Endodermal cell (in vitro differentiated cells): ENCODE measurements around the gene EFCAB6. TPM values are rescaled to one million over a fixed set of nuclear protein-coding genes. Genes with fewer than 3 reads are reported as not detected.

ENCODE experiments used
- DNase-seq: peaks from one replicate; pipeline ENCODE4 v3.0.0-alpha.2; 2017
- H3K27ac ChIP-seq: 2 replicates; pipeline ENCODE4 v1.5.1; 2013; ENCODE audit warnings: mild to moderate bottlenecking, low read depth, low read length, moderate library complexity
- H3K27me3 ChIP-seq: 2 replicates; pipeline ENCODE4 v1.6.1; 2013; ENCODE audit warnings: mild to moderate bottlenecking, low read length, moderate library complexity; ENCODE audit not compliant: insufficient read depth, control insufficient read depth, poor library complexity, severe bottlenecking
- H3K36me3 ChIP-seq: 2 replicates; pipeline ENCODE4 v1.7.0; 2013; ENCODE audit warnings: mild to moderate bottlenecking, low read length, moderate library complexity; ENCODE audit not compliant: control insufficient read depth, insufficient read depth
- H3K4me1 ChIP-seq: one replicate; pipeline ENCODE4 v1.7.0; 2013; ENCODE audit warnings: low read length; ENCODE audit not compliant: control insufficient read depth, insufficient read depth
- H3K4me3 ChIP-seq: 2 replicates; pipeline ENCODE4 v1.5.1; 2013; ENCODE audit warnings: mild to moderate bottlenecking, low read length, moderate library complexity
- H3K9ac ChIP-seq: 2 replicates; pipeline ENCODE4 v1.6.1; 2013; ENCODE audit warnings: mild to moderate bottlenecking, low read length, moderate library complexity; ENCODE audit not compliant: poor library complexity, severe bottlenecking; ENCODE audit errors: extremely low read depth
- H3K9me3 ChIP-seq: 2 replicates; pipeline ENCODE4 v1.6.1; 2013; ENCODE audit warnings: mild to moderate bottlenecking, low read length, moderate library complexity; ENCODE audit not compliant: control insufficient read depth
- H3K27ac Mint-ChIP-seq: 2 replicates; pipeline ENCODE4 v1.8.0; 2020; ENCODE audit warnings: mixed read lengths
- H3K27me3 Mint-ChIP-seq: 2 replicates; pipeline ENCODE4 v1.8.0; 2021; ENCODE audit warnings: mild to moderate bottlenecking, mixed read lengths; ENCODE audit not compliant: insufficient read depth
- H3K36me3 Mint-ChIP-seq: 2 replicates; pipeline ENCODE4 v1.8.0; 2020; ENCODE audit warnings: low read depth, mixed read lengths
- H3K4me1 Mint-ChIP-seq: 2 replicates; pipeline ENCODE4 v1.8.0; 2020; ENCODE audit warnings: mixed read lengths
- H3K4me3 Mint-ChIP-seq: 2 replicates; pipeline ENCODE4 v1.8.0; 2020; ENCODE audit warnings: mild to moderate bottlenecking, moderate library complexity, mixed read lengths
- H3K9me3 Mint-ChIP-seq: 2 replicates; pipeline ENCODE4 v1.8.0; 2020; ENCODE audit warnings: mild to moderate bottlenecking, mixed read lengths
- WGBS, 2 experiments: methylation state at CpG; one replicate each; pipeline versions ENCODE4 v1.1.5 to v1.1.7; 2013; ENCODE audit warnings: missing lambda C conversion rate in 2 of 2, mixed read lengths in 1 of 2; ENCODE audit not compliant: insufficient coverage in 1 of 2, insufficient read length in 1 of 2; 5-methylcytosine and 5-hydroxymethylcytosine counted together
- total RNA-seq, 2 donors: library from RNA; stranded (reverse); fragmentation: NEBNext Ultra II Directional in 1 of 2; extraction: Animal tissue kit (Norgen Biotek cat#: 25700) in 1 of 2; gene quantifications; 2 replicates in 1 of 2; 3 replicates in 1 of 2; pipeline ENCODE4 v1.2.1, GENCODE V29; 2021
- TF ChIP-seq, protein P1 (sequence below): fragments of 200-600 bp; sonication (generic); conservative IDR thresholded peaks from 2 replicates; pipeline ENCODE4 v1.5.0; 2021; ENCODE audit warnings: antibody characterized with exemption, mild to moderate bottlenecking

EFCAB6 gene
- total RNA-seq, 2 donors from 2014 or later = 1.8 to 2.0 TPM

DNA sequence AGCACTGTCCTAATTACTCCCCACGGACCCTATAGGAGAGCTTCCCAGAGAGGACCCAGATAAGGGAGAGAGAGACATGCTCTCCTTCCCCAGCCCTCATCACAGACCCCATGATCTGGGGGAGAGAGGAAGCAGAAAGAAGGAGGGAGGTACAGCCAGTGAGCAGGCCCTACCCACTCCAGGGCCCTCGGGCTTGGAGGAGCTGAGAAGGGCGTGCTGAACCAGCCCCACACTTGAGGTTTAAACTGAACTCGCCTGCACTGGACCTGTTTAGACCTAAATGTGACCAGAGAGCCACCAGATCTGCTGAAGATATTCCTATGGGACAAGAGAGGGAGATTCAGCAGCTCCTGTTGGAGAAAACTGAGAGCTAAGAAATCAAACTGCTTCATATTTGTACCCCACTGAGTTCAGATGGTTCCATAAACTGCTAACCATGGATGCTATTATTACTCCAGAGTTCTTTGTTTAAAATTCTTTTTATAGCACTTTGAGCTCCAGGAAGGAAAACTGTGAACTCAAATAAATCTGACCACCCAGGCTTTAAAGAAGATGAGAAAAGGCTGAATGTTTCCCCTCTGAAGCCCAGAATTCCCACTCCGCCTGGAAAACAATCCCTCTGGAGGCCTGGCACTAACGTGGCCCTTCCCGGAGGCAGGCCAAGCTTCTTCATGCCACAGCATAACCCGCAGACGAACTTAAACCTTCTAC, 67.2 kb downstream of the EFCAB6 start:
- no peak overlapping the region for H3K27ac Mint-ChIP-seq
- H3K36me3 Mint-ChIP-seq = no peaks in the 10 kb centered on the region
- Histone ChIP-seq H3K9ac (no peak overlapping the region), H3K36me3 (no peaks in the 10 kb centered on the region), H3K27ac (no peak overlapping the region), H3K9me3 (no peaks in the 10 kb centered on the region), H3K4me1 (no peaks in the 10 kb centered on the region), H3K4me3 (no peak overlapping the region), H3K27me3 (no peaks in the 10 kb centered on the region)
- H3K4me3 Mint-ChIP-seq = no peak overlapping the region
- DNase-seq = no peak
- WGBS, 2 experiments = 88 to 90% methylated on average over 8 to 9 of the region's 9 CpGs
- H3K9me3 Mint-ChIP-seq = no peaks in the 10 kb centered on the region
- TF ChIP-seq, protein P1, sequence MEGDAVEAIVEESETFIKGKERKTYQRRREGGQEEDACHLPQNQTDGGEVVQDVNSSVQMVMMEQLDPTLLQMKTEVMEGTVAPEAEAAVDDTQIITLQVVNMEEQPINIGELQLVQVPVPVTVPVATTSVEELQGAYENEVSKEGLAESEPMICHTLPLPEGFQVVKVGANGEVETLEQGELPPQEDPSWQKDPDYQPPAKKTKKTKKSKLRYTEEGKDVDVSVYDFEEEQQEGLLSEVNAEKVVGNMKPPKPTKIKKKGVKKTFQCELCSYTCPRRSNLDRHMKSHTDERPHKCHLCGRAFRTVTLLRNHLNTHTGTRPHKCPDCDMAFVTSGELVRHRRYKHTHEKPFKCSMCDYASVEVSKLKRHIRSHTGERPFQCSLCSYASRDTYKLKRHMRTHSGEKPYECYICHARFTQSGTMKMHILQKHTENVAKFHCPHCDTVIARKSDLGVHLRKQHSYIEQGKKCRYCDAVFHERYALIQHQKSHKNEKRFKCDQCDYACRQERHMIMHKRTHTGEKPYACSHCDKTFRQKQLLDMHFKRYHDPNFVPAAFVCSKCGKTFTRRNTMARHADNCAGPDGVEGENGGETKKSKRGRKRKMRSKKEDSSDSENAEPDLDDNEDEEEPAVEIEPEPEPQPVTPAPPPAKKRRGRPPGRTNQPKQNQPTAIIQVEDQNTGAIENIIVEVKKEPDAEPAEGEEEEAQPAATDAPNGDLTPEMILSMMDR = no peak
- H3K4me1 Mint-ChIP-seq = no peaks in the 10 kb centered on the region
- H3K27me3 Mint-ChIP-seq = no peaks in the 10 kb centered on the region

DNA sequence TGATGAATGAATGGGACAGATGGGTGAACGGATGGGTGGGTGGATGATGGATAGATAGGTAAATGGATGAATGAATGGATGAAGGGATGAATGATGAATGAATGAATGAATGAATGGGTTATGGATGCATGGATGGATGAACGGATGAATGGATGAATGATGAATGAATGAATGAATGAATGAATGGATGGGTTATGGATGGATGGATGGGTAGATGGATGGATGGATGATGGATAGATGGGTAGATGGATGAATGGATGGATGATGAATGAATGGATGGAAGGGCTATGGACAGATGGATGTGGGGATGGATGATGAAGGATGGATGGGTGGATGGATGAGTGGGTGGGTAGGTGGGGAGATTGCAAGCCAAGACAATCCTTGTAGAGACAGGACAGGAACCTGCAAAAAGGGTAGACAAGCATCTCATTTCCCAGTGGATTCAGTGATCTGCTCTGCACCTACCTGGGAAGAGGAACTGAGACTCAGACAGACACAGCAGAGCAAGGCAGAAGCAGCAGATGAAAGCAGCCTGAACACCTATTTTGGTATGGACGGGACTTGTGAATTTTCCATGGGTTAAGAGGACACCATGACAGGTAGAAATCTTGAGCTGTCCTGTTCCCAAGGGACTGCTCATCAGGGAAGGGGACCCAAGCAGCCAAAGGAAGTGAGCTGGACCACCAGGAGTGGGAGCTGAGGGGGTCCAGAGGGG, 68.0 kb downstream of the EFCAB6 start:
- 91% methylated on average over 3 of the region's 3 CpGs for WGBS, 2 experiments
- Histone ChIP-seq H3K27ac (no peak overlapping the region), H3K9ac (no peak overlapping the region), H3K4me3 (no peak overlapping the region), H3K9me3 (no peaks in the 10 kb centered on the region), H3K4me1 (no peaks in the 10 kb centered on the region), H3K27me3 (no peaks in the 10 kb centered on the region), H3K36me3 (no peaks in the 10 kb centered on the region)
- no peaks in the 10 kb centered on the region for H3K36me3 Mint-ChIP-seq
- TF ChIP-seq, protein P1 = no peak
- no peak overlapping the region for H3K27ac Mint-ChIP-seq
- no peaks in the 10 kb centered on the region for H3K9me3 Mint-ChIP-seq
- H3K4me1 Mint-ChIP-seq = no peaks in the 10 kb centered on the region
- no peak overlapping the region for H3K4me3 Mint-ChIP-seq
- H3K27me3 Mint-ChIP-seq = no peaks in the 10 kb centered on the region
- no peak for DNase-seq

DNA sequence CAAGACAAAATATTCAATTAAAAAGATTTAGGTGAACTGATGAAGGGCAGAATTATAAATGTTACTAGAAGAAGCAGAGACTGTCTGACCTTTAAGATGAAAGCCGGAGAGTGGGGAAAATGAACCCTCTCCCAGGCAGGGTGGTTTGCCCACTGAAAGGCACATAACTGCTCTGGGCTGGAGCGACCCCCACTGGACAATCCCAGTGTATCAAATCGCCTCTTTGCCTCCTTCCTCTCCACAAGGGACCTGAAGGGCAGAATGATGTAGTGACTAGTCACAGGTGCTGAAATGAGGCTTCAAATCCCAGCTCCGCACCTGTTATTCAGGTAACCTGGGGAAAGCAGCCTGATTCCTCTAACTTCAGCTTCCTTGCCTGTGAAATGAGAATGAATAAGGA, 69.0 kb downstream of the EFCAB6 start:
- no peaks in the 10 kb centered on the region for H3K27me3 ChIP-seq
- H3K27me3 Mint-ChIP-seq = no peaks in the 10 kb centered on the region
- H3K4me3 Mint-ChIP-seq = no peak overlapping the region
- no peaks in the 10 kb centered on the region for H3K4me1 ChIP-seq
- TF ChIP-seq, protein P1 = peak; percentile 82
- H3K27ac ChIP-seq = no peak overlapping the region
- peak; percentile 86 for DNase-seq
- H3K9me3 ChIP-seq = peaks cover 2% of the 10 kb centered on the region
- H3K27ac Mint-ChIP-seq = no peak overlapping the region
- H3K4me1 Mint-ChIP-seq = no peaks in the 10 kb centered on the region
- no peaks in the 10 kb centered on the region for H3K36me3 ChIP-seq
- H3K9ac ChIP-seq = no peak overlapping the region
- 40 to 43% methylated on average over 3 to 4 of the region's 4 CpGs for WGBS, 2 experiments
- H3K36me3 Mint-ChIP-seq = no peaks in the 10 kb centered on the region
- no peak overlapping the region for H3K4me3 ChIP-seq
- no peaks in the 10 kb centered on the region for H3K9me3 Mint-ChIP-seq
